PC-3 (cell line): Measurements from ENCODE around the gene CD274. TPM values are rescaled to one million over a fixed set of nuclear protein-coding genes. Genes with fewer than 3 reads are reported as not detected.

Experiments
- ATAC-seq: fragments of 200-7000 bp; cut with Tn5 transposase; 2 replicates; pipeline ENCODE4 v1.9.1; 2020; ENCODE audit warnings: mild to moderate bottlenecking, moderate library complexity
- BruUV-seq: library from RNA; stranded (reverse); fragments of 400-500 nt; replicated peaks from 2 replicates; lab custom pipeline; 2021; lab: Mats Ljungman, UMichigan
- CTCF ChIA-PET: fragments of 300-600 bp; sonication (Branson Sonifier 250); formaldehyde crosslinking; loops from one replicate; lab custom pipeline; 2022; ENCODE audit warnings: antibody characterized with exemption; lab: Charles Lee
- POLR2A ChIA-PET: fragments of 300-600 bp; sonication (Branson Sonifier 250); formaldehyde crosslinking; loops from one replicate; lab custom pipeline; 2022; ENCODE audit warnings: antibody characterized with exemption; ENCODE audit not compliant: unreplicated experiment; lab: Charles Lee
- DNase-seq: peaks from one replicate; pipeline ENCODE4 v3.0.0-alpha.2; 2015
- H2AFZ ChIP-seq: fragments of 300-600 bp; sonication (generic); 2 replicates; pipeline ENCODE4 v1.6.0; 2016; ENCODE audit warnings: antibody characterized with exemption, low read length
- H3F3A ChIP-seq: fragments of 300-600 bp; sonication (generic); one replicate; pipeline ENCODE4 v1.6.0; 2017; ENCODE audit warnings: antibody characterized with exemption, low read length, control low read depth, mild to moderate bottlenecking; ENCODE audit not compliant: unreplicated experiment
- H3K27ac ChIP-seq: fragments of 300-600 bp; sonication (generic); 2 replicates; pipeline ENCODE4 v1.5.1; 2016; ENCODE audit warnings: mild to moderate bottlenecking, low read length
- H3K27me3 ChIP-seq: fragments of 300-600 bp; sonication (generic); 2 replicates; pipeline ENCODE4 v1.6.1; 2016; ENCODE audit warnings: low read length, mixed read lengths
- H3K36me3 ChIP-seq: fragments of 300-600 bp; sonication (generic); 2 replicates; pipeline ENCODE4 v1.6.1; 2016; ENCODE audit warnings: low read depth, mixed run types, low read length, mixed read lengths
- H3K4me1 ChIP-seq: fragments of 300-600 bp; sonication (generic); 2 replicates; pipeline ENCODE4 v1.5.1; 2016; ENCODE audit warnings: low read length; ENCODE audit not compliant: insufficient read depth
- H3K4me2 ChIP-seq: fragments of 300-600 bp; sonication (generic); 2 replicates; pipeline ENCODE4 v1.6.0; 2016; ENCODE audit warnings: low read length
- H3K4me3 ChIP-seq: fragments of 300-600 bp; sonication (generic); 2 replicates; pipeline ENCODE4 v1.5.1; 2016; ENCODE audit warnings: mild to moderate bottlenecking, low read length, mixed read lengths
- H3K79me2 ChIP-seq: fragments of 300-600 bp; sonication (generic); 2 replicates; pipeline ENCODE4 v1.6.1; 2017; ENCODE audit warnings: low read length, mixed read lengths
- H3K9ac ChIP-seq: fragments of 300-600 bp; sonication (generic); 2 replicates; pipeline ENCODE4 v1.6.0; 2016; ENCODE audit warnings: mild to moderate bottlenecking, low read length
- H3K9me2 ChIP-seq: fragments of 300-600 bp; sonication (generic); replicated peaks from 2 replicates; pipeline ENCODE4 v1.6.1; 2016; ENCODE audit warnings: mixed run types, low read length, mixed read lengths
- H3K9me3 ChIP-seq: fragments of 300-600 bp; sonication (generic); 2 replicates; pipeline ENCODE4 v1.6.1; 2016; ENCODE audit warnings: low read length, mixed read lengths
- H4K20me1 ChIP-seq: fragments of 300-600 bp; sonication (generic); 2 replicates; pipeline ENCODE4 v1.6.1; 2016; ENCODE audit warnings: low read length, mixed read lengths
- CTCF ChIP-seq: fragments of 300-600 bp; sonication (generic); conservative IDR thresholded peaks from 2 replicates; pipeline ENCODE4 v1.5.1; 2017; ENCODE audit warnings: antibody characterized with exemption, low read depth, mild to moderate bottlenecking, low read length
- EZH2 ChIP-seq: fragments of 300-600 bp; sonication (generic); IDR thresholded peaks from one replicate; pipeline ENCODE4 v1.6.1; 2017; ENCODE audit warnings: antibody characterized with exemption, mild to moderate bottlenecking, low read length; ENCODE audit not compliant: unreplicated experiment
- EZH2phosphoT487 ChIP-seq: fragments of 300-600 bp; sonication (generic); IDR thresholded peaks from 2 replicates; pipeline ENCODE4 v1.6.1; 2018; ENCODE audit warnings: mild to moderate bottlenecking, antibody characterized with exemption, low read length, borderline replicate concordance
- intact Hi-C: fragments of 100-400 bp; cut with micrococcal nuclease; formaldehyde crosslinking; loops from 2 replicates; pipeline ENCODE4 v1.9.0; 2023
- total RNA-seq: library from RNA; depleted of rRNA; stranded (reverse); fragments of >200 nt; gene quantifications from 2 replicates; pipeline ENCODE4 v1.2.3, GENCODE V29; 2014

Gene CD274
- total RNA-seq, 1 experiment from 2014 or later, result 3.8 TPM

- BruUV-seq, result no TSS peak
- no peaks in the 10 kb centered on the region for H3K9me3 ChIP-seq
- H3F3A ChIP-seq, result peaks cover 3% of the 10 kb centered on the region
- 0 out of 2 replicates have a peak, but pooled peaks cover 5% of the 10 kb centered on the region for H3K36me3 ChIP-seq
- peak; percentile 15 for ATAC-seq
- H2AFZ ChIP-seq, result no peak overlapping the region
- peak; percentile 55 for DNase-seq
- no peak overlapping the region for H3K4me3 ChIP-seq
- H3K4me1 ChIP-seq, result peaks cover 27% of the 10 kb centered on the region
- peak overlapping the region; percentile 98 for H3K27ac ChIP-seq
- ChIA-PET POLR2A (no interaction called here), CTCF (no interaction called here)
- H4K20me1 ChIP-seq, result no peaks in the 10 kb centered on the region
- H3K27me3 ChIP-seq, result no peaks in the 10 kb centered on the region
- H3K79me2 ChIP-seq, result no peaks in the 10 kb centered on the region
- 0 out of 2 replicates have a peak overlapping the region, but pooled peaks have one; percentile 92 for H3K9ac ChIP-seq
- TF ChIP-seq EZH2, result no peak
- TF ChIP-seq EZH2phosphoT487, result no peak
- TF ChIP-seq CTCF, result no peak
- intact Hi-C loops, result no loop called here
- no peaks in the 10 kb centered on the region for H3K9me2 ChIP-seq
- H3K4me2 ChIP-seq, result peak overlapping the region; percentile 93
Measured at GRCh38 chr9:5435912-5436311, 14.4 kb upstream of the CD274 start.

GRCh38 chr9:5436441-5436840 lies 13.9 kb upstream of the CD274 start:
- intact Hi-C loops, result no loop called here
- no TSS peak for BruUV-seq
- ATAC-seq (no peak), DNase-seq (peak; percentile 48)
- no peaks in the 10 kb centered on the region for H3K79me2 ChIP-seq
- no peak overlapping the region for H2AFZ ChIP-seq
- H3K36me3 ChIP-seq, result 0 out of 2 replicates have a peak, but pooled peaks cover 5% of the 10 kb centered on the region
- ChIA-PET CTCF (no interaction called here), POLR2A (no interaction called here)
- peaks cover 3% of the 10 kb centered on the region for H3F3A ChIP-seq
- H3K27ac ChIP-seq, result peak overlapping the region; percentile 98
- no peaks in the 10 kb centered on the region for H3K27me3 ChIP-seq
- no peaks in the 10 kb centered on the region for H4K20me1 ChIP-seq
- H3K9me2 ChIP-seq, result no peaks in the 10 kb centered on the region
- peak overlapping the region; percentile 93 for H3K4me2 ChIP-seq
- H3K9ac ChIP-seq, result peak overlapping the region; percentile 92
- peaks cover 31% of the 10 kb centered on the region for H3K4me1 ChIP-seq
- H3K4me3 ChIP-seq, result peak overlapping the region; percentile 84
- TF ChIP-seq EZH2phosphoT487 (no peak), CTCF (no peak), EZH2 (no peak)
- no peaks in the 10 kb centered on the region for H3K9me3 ChIP-seq
